WERI-Rb-1 (cell line): ENCODE data around the gene MORN4.
"Not testable (repeated sequence)": the region's sequence is repeated elsewhere in the genome, so short reads cannot be mapped to it uniquely, and the experiment has no call there.

Source experiments
- DNase-seq: peaks from one replicate; pipeline ENCODE4 v3.0.0-alpha.2; 2020
- H3K27ac ChIP-seq: fragments of 250-450 bp; sonication (Bioruptor Pico); 2 replicates; pipeline ENCODE4 v1.5.1; 2020; ENCODE audit warnings: mild to moderate bottlenecking, moderate library complexity
- H3K27me3 ChIP-seq: fragments of 250-450 bp; sonication (Bioruptor Pico); 2 replicates; pipeline ENCODE4 v1.5.1; 2021; ENCODE audit warnings: mild to moderate bottlenecking, low read depth, moderate library complexity; ENCODE audit not compliant: insufficient read depth, severe bottlenecking
- H3K36me3 ChIP-seq: fragments of 250-450 bp; sonication (Bioruptor Pico); 2 replicates; pipeline ENCODE4 v1.5.1; 2020; ENCODE audit warnings: mild to moderate bottlenecking, moderate library complexity
- H3K4me3 ChIP-seq: 2 replicates; pipeline ENCODE4 v1.5.1; 2011; ENCODE audit warnings: low read depth, mild to moderate bottlenecking, control low read depth, low read length
- H3K9me3 ChIP-seq: fragments of 250-450 bp; sonication (Bioruptor Pico); 2 replicates; pipeline ENCODE4 v1.5.1; 2021; ENCODE audit warnings: mild to moderate bottlenecking, moderate library complexity; ENCODE audit not compliant: severe bottlenecking
- CTCF ChIP-seq: IDR thresholded peaks from 2 replicates; pipeline ENCODE4 v1.5.1; 2011; ENCODE audit warnings: low read depth, mild to moderate bottlenecking, control low read depth, inconsistent platforms, low read length

Gene MORN4

GRCh38 chr10:97583476-97583875 is 49.8 kb downstream of the MORN4 start:
- DNase-seq, result no peak
- no peak for TF ChIP-seq CTCF
- Histone ChIP-seq H3K36me3 (no peaks in the 10 kb centered on the region), H3K9me3 (no peaks in the 10 kb centered on the region), H3K27me3 (no peaks in the 10 kb centered on the region), H3K27ac (no peak overlapping the region), H3K4me3 (no peak overlapping the region)

GRCh38 chr10:97582169-97582568 is 51.1 kb downstream of the MORN4 start:
- TF ChIP-seq CTCF, result no peak
- Histone ChIP-seq H3K9me3 (no peaks in the 10 kb centered on the region), H3K4me3 (no peak overlapping the region), H3K27ac (no peak overlapping the region), H3K27me3 (no peaks in the 10 kb centered on the region), H3K36me3 (no peaks in the 10 kb centered on the region)
- DNase-seq, result no peak

GRCh38 chr10:97580421-97581367 is 52.6 kb downstream of the MORN4 start:
- Histone ChIP-seq H3K36me3 (no peaks in the 10 kb centered on the region), H3K4me3 (no peak overlapping the region), H3K9me3 (no peaks in the 10 kb centered on the region), H3K27ac (no peak overlapping the region), H3K27me3 (no peaks in the 10 kb centered on the region)
- TF ChIP-seq CTCF, result no peak
- no peak for DNase-seq

- H3K36me3 ChIP-seq, result no peaks in the 10 kb centered on the region
- no peak for DNase-seq
- no peak for TF ChIP-seq CTCF
- no peaks in the 10 kb centered on the region for H3K27me3 ChIP-seq
- H3K27ac ChIP-seq, result no peak overlapping the region
- H3K9me3 ChIP-seq, result no peaks in the 10 kb centered on the region
- no peak overlapping the region for H3K4me3 ChIP-seq
Measured at GRCh38 chr10:97578171-97578844, 55.0 kb downstream of the MORN4 start.

GRCh38 chr10:97577701-97578100 is 55.6 kb downstream of the MORN4 start:
- H3K9me3 ChIP-seq, result no peaks in the 10 kb centered on the region
- no peak for TF ChIP-seq CTCF
- no peaks in the 10 kb centered on the region for H3K27me3 ChIP-seq
- no peaks in the 10 kb centered on the region for H3K36me3 ChIP-seq
- no peak overlapping the region for H3K4me3 ChIP-seq
- DNase-seq, result no peak
- H3K27ac ChIP-seq, result no peak overlapping the region

- not testable (repeated sequence) for H3K36me3 ChIP-seq, H3K4me3 ChIP-seq, H3K27ac ChIP-seq, DNase-seq, H3K9me3 ChIP-seq, H3K27me3 ChIP-seq
Measured at GRCh38 chr10:97576487-97576886, 56.8 kb downstream of the MORN4 start.
